ENCODE data around the gene BABAM2. TPM values are rescaled to one million over a fixed set of nuclear protein-coding genes. Genes with fewer than 3 reads are reported as not detected.

BABAM2 gene
- total and polyA plus RNA-seq, 9 of the 15 experiments (the other 6 are each of a cell fraction or from before 2014, with no cell fraction given): 10.9 to 37.4 (median 25.6) TPM

DNA sequence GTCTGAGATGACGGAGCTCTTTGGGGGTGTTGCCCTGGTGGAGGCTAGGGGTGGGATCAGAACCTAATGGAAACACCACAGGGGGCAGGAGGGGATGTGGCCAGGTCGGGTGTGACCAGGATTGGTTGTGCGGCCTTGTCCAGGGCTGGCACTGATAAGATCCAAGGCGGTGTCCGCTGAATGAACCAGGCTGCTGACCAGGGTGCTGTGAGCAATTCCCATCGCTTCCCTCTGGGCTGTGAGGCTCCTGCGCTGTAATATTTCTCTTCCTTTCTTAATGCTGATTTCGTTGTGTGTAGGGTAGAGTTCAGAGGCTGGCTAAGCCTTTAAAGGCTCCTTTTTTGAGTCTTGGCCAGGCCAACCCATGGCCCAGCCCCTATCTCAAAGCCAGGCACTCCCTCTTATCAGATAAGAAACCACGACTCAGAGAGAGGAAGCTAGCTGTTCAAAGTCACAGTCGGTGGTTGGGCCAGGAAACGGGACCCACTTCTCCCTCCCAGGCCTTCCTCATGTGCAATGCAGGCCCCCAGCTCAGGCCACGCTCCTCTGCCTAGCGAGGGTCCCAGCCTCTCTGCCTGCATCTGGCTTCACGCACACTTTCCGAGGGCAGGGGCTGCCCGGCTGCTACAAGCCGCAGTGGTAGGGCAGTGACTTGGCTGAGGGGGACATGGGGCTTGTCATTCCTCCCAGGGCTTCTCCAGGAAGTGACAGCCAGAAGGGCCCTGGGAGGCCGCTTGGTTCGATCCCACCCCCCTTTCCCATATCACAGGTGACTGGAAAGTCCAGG, 476.2 kb downstream of the BABAM2 start (continued):
- peak; percentile 49; the same call in 1 of the 2 replicates for TF ChIP-seq MYC (IDR thresholded peaks at IDR 0.05; ENCODE audit: low read depth, low read length)
- peak; percentile 55; the same call in 1 of the 2 replicates for TF ChIP-seq MYC (CRISPR knock-in tag; IDR thresholded peaks at IDR 0.05; ENCODE audit: borderline replicate concordance, low read depth)
- no peak for TF ChIP-seq PRMT5 (CRISPR knock-in tag; IDR thresholded peaks at IDR 0.05)
- TF ChIP-seq POLR3G (IDR thresholded peaks at IDR 0.05; ENCODE audit: extremely low read depth, insufficient read length, insufficient replicate concordance): no peak
- TF ChIP-seq, protein P1, sequence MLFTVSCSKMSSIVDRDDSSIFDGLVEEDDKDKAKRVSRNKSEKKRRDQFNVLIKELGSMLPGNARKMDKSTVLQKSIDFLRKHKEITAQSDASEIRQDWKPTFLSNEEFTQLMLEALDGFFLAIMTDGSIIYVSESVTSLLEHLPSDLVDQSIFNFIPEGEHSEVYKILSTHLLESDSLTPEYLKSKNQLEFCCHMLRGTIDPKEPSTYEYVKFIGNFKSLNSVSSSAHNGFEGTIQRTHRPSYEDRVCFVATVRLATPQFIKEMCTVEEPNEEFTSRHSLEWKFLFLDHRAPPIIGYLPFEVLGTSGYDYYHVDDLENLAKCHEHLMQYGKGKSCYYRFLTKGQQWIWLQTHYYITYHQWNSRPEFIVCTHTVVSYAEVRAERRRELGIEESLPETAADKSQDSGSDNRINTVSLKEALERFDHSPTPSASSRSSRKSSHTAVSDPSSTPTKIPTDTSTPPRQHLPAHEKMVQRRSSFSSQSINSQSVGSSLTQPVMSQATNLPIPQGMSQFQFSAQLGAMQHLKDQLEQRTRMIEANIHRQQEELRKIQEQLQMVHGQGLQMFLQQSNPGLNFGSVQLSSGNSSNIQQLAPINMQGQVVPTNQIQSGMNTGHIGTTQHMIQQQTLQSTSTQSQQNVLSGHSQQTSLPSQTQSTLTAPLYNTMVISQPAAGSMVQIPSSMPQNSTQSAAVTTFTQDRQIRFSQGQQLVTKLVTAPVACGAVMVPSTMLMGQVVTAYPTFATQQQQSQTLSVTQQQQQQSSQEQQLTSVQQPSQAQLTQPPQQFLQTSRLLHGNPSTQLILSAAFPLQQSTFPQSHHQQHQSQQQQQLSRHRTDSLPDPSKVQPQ (CRISPR knock-in tag; IDR thresholded peaks at IDR 0.05; ENCODE audit: borderline replicate concordance): no peak
- no peak for TF ChIP-seq SAFB2 (IDR thresholded peaks at IDR 0.05; ENCODE audit: borderline replicate concordance, low read depth, low read length, severe bottlenecking)
- TF ChIP-seq, protein P2, sequence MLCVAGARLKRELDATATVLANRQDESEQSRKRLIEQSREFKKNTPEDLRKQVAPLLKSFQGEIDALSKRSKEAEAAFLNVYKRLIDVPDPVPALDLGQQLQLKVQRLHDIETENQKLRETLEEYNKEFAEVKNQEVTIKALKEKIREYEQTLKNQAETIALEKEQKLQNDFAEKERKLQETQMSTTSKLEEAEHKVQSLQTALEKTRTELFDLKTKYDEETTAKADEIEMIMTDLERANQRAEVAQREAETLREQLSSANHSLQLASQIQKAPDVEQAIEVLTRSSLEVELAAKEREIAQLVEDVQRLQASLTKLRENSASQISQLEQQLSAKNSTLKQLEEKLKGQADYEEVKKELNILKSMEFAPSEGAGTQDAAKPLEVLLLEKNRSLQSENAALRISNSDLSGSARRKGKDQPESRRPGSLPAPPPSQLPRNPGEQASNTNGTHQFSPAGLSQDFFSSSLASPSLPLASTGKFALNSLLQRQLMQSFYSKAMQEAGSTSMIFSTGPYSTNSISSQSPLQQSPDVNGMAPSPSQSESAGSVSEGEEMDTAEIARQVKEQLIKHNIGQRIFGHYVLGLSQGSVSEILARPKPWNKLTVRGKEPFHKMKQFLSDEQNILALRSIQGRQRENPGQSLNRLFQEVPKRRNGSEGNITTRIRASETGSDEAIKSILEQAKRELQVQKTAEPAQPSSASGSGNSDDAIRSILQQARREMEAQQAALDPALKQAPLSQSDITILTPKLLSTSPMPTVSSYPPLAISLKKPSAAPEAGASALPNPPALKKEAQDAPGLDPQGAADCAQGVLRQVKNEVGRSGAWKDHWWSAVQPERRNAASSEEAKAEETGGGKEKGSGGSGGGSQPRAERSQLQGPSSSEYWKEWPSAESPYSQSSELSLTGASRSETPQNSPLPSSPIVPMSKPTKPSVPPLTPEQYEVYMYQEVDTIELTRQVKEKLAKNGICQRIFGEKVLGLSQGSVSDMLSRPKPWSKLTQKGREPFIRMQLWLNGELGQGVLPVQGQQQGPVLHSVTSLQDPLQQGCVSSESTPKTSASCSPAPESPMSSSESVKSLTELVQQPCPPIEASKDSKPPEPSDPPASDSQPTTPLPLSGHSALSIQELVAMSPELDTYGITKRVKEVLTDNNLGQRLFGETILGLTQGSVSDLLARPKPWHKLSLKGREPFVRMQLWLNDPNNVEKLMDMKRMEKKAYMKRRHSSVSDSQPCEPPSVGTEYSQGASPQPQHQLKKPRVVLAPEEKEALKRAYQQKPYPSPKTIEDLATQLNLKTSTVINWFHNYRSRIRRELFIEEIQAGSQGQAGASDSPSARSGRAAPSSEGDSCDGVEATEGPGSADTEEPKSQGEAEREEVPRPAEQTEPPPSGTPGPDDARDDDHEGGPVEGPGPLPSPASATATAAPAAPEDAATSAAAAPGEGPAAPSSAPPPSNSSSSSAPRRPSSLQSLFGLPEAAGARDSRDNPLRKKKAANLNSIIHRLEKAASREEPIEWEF (CRISPR knock-in tag; IDR thresholded peaks at IDR 0.05): no peak
- no peak for TF ChIP-seq PHF20 (IDR thresholded peaks at IDR 0.05; ENCODE audit: partially characterized antibody)
- TF ChIP-seq, protein P3, sequence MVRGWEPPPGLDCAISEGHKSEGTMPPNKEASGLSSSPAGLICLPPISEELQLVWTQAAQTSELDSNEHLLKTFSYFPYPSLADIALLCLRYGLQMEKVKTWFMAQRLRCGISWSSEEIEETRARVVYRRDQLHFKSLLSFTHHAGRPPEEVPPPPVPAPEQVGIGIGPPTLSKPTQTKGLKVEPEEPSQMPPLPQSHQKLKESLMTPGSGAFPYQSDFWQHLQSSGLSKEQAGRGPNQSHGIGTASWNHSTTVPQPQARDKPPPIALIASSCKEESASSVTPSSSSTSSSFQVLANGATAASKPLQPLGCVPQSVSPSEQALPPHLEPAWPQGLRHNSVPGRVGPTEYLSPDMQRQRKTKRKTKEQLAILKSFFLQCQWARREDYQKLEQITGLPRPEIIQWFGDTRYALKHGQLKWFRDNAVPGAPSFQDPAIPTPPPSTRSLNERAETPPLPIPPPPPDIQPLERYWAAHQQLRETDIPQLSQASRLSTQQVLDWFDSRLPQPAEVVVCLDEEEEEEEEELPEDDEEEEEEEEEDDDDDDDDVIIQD (CRISPR knock-in tag; IDR thresholded peaks at IDR 0.05): no peak
- TF ChIP-seq KDM2B (CRISPR knock-in tag; IDR thresholded peaks at IDR 0.05): no peak
- TF ChIP-seq HIVEP1 (CRISPR knock-in tag; IDR thresholded peaks at IDR 0.05): 0 out of 2 replicates have a peak, but pooled peaks have one; percentile 52
- TF ChIP-seq MTA2 (IDR thresholded peaks at IDR 0.05; ENCODE audit: low read depth): peak; percentile 66
- TF ChIP-seq, protein P4, sequence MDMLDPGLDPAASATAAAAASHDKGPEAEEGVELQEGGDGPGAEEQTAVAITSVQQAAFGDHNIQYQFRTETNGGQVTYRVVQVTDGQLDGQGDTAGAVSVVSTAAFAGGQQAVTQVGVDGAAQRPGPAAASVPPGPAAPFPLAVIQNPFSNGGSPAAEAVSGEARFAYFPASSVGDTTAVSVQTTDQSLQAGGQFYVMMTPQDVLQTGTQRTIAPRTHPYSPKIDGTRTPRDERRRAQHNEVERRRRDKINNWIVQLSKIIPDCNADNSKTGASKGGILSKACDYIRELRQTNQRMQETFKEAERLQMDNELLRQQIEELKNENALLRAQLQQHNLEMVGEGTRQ (CRISPR knock-in tag; IDR thresholded peaks at IDR 0.05): no peak
- no peak for TF ChIP-seq HLTF (IDR thresholded peaks at IDR 0.05)
- TF ChIP-seq CTBP1 (IDR thresholded peaks at IDR 0.05; ENCODE audit: borderline replicate concordance): peak; percentile 78
- 0 out of 2 replicates have a peak, but pooled peaks have one; percentile 22 for TF ChIP-seq HSF4 (CRISPR knock-in tag; IDR thresholded peaks at IDR 0.05; ENCODE audit: borderline replicate concordance)
- TF ChIP-seq DACH1 (IDR thresholded peaks at IDR 0.05; ENCODE audit: partially characterized antibody): no peak
